GM15510 (cell line): ENCODE data around the gene DLL4.

Experiments used
- POLR2A ChIP-seq: IDR thresholded peaks from 3 replicates; pipeline ENCODE4 v1.6.1; 2011; ENCODE audit warnings: borderline replicate concordance; ENCODE audit not compliant: insufficient read length; ENCODE audit errors: extremely low read depth

Gene DLL4

GRCh38 chr15:40941068-40941527, 12.0 kb downstream of the DLL4 start:
- no peak for TF ChIP-seq POLR2A

DNA sequence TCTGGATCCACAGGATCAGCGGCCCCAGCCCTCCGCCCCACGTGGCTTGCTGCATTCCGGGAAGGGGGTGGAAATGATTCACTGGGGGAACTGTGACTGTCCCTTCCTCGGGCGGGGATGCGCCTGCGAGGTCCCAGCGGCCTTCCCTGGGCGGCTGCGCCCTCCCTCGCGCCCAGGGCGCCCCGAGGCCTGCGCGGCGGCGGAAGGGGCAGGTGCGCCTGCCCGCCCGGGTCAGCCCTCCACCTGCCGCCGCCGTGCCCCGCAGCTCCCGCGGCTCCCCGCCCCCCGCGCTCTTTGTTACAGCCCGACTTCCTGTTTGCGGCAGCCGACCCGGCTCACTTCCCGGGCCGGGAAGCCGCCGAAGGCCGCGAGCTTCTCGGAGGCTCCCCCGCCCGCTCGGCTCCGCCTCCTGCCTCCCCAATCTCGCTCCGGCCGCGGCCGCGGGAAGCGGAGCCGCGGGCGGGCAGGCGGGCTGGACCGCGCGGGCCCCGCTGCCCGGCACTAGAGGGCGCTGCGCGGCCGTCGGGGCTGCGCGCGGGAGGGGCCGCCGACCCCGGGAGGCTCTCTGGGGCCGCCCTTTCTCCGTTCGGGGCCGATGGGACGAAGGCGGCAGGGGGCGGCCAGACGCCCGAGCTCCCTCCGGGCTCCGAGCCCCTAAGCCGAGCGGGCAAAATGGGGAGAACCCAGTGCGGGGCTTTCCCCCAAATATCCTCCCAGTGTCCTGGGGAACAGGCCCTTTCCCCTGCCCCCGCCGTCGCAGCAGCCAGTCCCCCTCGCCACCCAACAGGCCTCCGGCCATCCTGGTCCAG, 12.6 kb downstream of the DLL4 start:
- peak; percentile 57 for TF ChIP-seq POLR2A

- TF ChIP-seq POLR2A = no peak
Observed at GRCh38 chr15:40942337-40942854, 13.3 kb downstream of the DLL4 start.

- TF ChIP-seq POLR2A = no peak
Observed at GRCh38 chr15:40942878-40943277, 13.7 kb downstream of the DLL4 start.

DNA sequence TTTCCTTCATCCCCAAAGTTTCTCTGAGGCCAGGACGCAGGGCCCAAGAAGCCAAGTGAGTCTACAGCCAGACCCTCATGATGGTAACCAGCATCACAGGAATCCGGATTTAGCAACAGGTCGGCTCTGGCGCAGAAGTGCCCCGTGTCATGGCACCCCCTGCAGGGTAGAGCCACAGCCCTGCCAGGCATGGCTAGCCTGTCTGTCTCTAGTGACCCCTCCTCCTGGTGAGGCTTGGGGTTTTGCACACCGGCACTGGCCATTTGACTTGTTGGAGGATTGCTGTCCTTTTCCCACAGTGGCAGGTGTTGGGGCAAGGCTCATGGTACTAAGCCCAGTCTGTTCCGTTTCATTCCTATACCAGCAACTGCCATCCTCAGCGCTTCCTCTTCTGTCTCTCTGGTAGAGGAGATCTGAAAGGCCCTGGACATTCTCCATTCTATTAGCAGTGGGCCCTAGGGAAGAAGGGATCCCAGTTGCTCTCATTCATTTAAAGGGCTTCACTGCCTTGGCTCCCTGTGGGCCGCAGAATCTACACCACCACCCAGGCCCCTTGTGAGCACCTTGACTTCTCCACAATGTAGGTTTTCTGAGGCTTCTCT, 14.7 kb downstream of the DLL4 start:
- TF ChIP-seq POLR2A = no peak

GRCh38 chr15:40944510-40945296, 15.6 kb downstream of the DLL4 start:
- no peak for TF ChIP-seq POLR2A

DNA sequence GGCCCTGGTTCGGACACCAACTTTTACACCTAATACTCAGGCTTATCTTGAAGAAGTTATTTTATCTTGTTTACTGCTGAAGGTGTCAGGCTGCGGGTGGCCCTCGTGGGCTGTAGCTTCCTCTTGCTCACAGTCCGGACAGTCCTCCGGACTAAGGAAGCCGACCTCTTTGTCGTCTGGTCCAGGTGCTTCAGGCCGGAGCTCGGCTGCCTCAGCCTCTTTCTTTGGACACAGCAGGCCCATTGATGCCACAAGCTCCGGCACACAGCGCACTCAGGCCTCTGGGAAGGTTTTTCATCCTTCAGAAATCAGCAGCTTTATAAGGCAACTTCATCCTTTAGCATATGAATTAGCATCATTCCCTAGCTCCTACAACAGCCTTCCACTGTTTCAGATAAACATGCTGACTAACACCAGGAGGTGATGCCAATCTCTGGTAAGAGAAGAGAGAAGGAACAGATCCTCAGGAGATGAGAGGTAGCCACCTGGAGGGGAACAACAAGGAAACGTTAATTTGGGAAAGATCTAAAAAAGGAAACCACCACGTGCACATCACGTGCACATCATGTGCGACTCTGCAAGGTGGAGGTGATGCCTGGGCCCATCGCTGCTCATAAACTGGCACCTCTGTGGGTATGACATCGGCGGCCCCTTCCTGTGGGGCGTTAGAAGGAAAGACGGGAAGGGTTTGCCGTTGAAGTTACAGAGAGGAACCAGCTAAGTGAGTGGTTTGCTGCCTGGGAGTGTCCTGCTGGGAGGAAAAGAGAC, 19.8 kb downstream of the DLL4 start:
- no peak for TF ChIP-seq POLR2A

GRCh38 chr15:40949756-40950207, 20.6 kb downstream of the DLL4 start:
- no peak for TF ChIP-seq POLR2A

- TF ChIP-seq POLR2A = no peak
Observed at GRCh38 chr15:40951764-40952163, 22.6 kb downstream of the DLL4 start.

DNA sequence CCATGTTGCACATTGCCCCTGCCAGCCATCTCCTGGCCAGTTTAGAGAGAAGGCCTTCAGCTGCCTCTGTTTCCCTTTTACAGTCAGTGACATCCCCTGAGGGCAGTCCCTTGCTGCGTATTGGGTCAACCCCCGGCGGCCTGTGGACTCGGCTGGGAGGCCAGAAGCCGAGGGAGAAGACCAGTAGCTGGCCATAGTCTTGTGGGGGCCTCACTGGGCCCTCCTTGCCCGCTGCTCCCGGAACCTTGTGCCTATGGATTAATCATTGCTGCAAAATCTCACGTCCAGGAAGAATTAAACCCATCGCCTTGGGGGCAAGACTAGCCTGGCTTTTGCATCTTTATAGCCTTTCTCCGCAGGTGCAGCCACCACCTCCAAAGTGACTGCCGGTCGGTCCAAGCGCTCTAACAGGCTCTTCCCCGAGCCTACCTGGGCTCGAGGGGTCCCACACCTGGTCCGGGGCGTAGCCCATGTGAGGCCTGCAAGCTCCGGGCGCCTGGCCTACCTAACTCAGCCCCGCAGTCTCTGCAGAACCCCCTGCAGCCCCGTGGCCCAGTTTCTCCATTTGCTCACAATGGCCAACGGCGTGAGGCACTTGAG, 23.3 kb downstream of the DLL4 start:
- no peak for TF ChIP-seq POLR2A

- TF ChIP-seq POLR2A = peak; percentile 95
Observed at GRCh38 chr15:40952901-40953712, 24.0 kb downstream of the DLL4 start, which contains the start of gene CHAC1. Gene CHAC1, plus strand, starts transcription at chr15:40953471. Its CDS starts 113 bp downstream, at chr15:40953584.

GRCh38 chr15:40953713-40954074, 24.6 kb downstream of the DLL4 start:
- TF ChIP-seq POLR2A = no peak
